ENCODE results near the gene ASCL5. TPM values are rescaled to one million over a fixed set of nuclear protein-coding genes. Genes with fewer than 3 reads are reported as not detected.

ASCL5 gene
- total and polyA plus RNA-seq, 2 of the 13 experiments (the other 11 are each of a cell fraction or from before 2014, with no cell fraction given) = not detected

DNA sequence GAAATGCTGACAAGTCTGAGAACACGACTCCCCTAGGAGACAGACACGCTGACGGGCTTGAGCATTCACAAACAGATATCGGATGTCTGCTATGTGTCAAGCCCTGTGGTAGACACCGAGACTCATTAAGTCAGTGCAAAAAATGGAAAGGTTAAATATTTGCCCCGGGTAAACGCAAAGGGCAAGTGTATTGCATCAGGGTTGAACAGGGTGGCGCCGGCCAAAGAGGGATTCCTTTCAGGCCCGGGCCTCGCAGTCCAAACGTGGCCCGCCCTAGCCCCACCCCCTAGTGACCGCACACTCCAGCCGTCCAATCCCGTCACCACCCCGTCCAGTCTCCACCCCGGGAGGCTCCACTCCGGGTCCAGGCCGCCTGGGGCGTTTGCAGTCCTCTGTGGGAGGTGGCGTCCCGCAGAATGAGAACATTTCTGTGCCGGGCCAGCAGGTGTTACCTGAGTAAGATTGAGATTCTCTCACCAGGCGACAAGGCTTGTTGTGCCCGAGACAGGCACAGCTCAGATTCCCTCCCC, 43.6 kb upstream of the ASCL5 start (continued):
- TF ChIP-seq, protein P1, sequence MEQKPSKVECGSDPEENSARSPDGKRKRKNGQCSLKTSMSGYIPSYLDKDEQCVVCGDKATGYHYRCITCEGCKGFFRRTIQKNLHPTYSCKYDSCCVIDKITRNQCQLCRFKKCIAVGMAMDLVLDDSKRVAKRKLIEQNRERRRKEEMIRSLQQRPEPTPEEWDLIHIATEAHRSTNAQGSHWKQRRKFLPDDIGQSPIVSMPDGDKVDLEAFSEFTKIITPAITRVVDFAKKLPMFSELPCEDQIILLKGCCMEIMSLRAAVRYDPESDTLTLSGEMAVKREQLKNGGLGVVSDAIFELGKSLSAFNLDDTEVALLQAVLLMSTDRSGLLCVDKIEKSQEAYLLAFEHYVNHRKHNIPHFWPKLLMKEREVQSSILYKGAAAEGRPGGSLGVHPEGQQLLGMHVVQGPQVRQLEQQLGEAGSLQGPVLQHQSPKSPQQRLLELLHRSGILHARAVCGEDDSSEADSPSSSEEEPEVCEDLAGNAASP (CRISPR knock-in tag; IDR thresholded peaks at IDR 0.05; ENCODE audit: borderline replicate concordance) = peak; percentile 88
- TF ChIP-seq, protein P2, sequence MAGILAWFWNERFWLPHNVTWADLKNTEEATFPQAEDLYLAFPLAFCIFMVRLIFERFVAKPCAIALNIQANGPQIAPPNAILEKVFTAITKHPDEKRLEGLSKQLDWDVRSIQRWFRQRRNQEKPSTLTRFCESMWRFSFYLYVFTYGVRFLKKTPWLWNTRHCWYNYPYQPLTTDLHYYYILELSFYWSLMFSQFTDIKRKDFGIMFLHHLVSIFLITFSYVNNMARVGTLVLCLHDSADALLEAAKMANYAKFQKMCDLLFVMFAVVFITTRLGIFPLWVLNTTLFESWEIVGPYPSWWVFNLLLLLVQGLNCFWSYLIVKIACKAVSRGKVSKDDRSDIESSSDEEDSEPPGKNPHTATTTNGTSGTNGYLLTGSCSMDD (CRISPR knock-in tag; IDR thresholded peaks at IDR 0.05) = no peak
- peak; percentile 85 for TF ChIP-seq HNF4A (CRISPR knock-in tag; IDR thresholded peaks at IDR 0.05)
- no peak for TF ChIP-seq ZNF570 (CRISPR knock-in tag; IDR thresholded peaks at IDR 0.05; ENCODE audit: borderline replicate concordance)
- TF ChIP-seq HNF4G (IDR thresholded peaks at IDR 0.05; ENCODE audit: borderline replicate concordance, low read depth, low read length) = peak; percentile 76; the same call in 1 of the 2 replicates
- TF ChIP-seq HNF4G (CRISPR knock-in tag; IDR thresholded peaks at IDR 0.05; ENCODE audit: borderline replicate concordance, low read depth) = peak; percentile 86; the same call in 1 of the 2 replicates
- peak; percentile 88 for TF ChIP-seq POLR2AphosphoS5 (IDR thresholded peaks at IDR 0.05; ENCODE audit: low read depth, low read length)
- peak; percentile 49; the same call in 1 of the 2 replicates for TF ChIP-seq ZNF724P (CRISPR knock-in tag; IDR thresholded peaks at IDR 0.05; ENCODE audit: borderline replicate concordance)
- TF ChIP-seq MIER3 (CRISPR knock-in tag; IDR thresholded peaks at IDR 0.05; ENCODE audit: borderline replicate concordance) = peak; percentile 84; the same call in 1 of the 2 replicates
- TF ChIP-seq, protein P3, sequence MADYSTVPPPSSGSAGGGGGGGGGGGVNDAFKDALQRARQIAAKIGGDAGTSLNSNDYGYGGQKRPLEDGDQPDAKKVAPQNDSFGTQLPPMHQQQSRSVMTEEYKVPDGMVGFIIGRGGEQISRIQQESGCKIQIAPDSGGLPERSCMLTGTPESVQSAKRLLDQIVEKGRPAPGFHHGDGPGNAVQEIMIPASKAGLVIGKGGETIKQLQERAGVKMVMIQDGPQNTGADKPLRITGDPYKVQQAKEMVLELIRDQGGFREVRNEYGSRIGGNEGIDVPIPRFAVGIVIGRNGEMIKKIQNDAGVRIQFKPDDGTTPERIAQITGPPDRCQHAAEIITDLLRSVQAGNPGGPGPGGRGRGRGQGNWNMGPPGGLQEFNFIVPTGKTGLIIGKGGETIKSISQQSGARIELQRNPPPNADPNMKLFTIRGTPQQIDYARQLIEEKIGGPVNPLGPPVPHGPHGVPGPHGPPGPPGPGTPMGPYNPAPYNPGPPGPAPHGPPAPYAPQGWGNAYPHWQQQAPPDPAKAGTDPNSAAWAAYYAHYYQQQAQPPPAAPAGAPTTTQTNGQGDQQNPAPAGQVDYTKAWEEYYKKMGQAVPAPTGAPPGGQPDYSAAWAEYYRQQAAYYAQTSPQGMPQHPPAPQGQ (CRISPR knock-in tag; IDR thresholded peaks at IDR 0.05; ENCODE audit: borderline replicate concordance) = no peak
- TF ChIP-seq, protein P4, sequence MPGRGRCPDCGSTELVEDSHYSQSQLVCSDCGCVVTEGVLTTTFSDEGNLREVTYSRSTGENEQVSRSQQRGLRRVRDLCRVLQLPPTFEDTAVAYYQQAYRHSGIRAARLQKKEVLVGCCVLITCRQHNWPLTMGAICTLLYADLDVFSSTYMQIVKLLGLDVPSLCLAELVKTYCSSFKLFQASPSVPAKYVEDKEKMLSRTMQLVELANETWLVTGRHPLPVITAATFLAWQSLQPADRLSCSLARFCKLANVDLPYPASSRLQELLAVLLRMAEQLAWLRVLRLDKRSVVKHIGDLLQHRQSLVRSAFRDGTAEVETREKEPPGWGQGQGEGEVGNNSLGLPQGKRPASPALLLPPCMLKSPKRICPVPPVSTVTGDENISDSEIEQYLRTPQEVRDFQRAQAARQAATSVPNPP (CRISPR knock-in tag; IDR thresholded peaks at IDR 0.05) = 0 out of 2 replicates have a peak, but pooled peaks have one; percentile 47
- TF ChIP-seq SYNCRIP (IDR thresholded peaks at IDR 0.05; ENCODE audit: insufficient read depth, low read depth, low read length) = no peak
- TF ChIP-seq, protein P5, sequence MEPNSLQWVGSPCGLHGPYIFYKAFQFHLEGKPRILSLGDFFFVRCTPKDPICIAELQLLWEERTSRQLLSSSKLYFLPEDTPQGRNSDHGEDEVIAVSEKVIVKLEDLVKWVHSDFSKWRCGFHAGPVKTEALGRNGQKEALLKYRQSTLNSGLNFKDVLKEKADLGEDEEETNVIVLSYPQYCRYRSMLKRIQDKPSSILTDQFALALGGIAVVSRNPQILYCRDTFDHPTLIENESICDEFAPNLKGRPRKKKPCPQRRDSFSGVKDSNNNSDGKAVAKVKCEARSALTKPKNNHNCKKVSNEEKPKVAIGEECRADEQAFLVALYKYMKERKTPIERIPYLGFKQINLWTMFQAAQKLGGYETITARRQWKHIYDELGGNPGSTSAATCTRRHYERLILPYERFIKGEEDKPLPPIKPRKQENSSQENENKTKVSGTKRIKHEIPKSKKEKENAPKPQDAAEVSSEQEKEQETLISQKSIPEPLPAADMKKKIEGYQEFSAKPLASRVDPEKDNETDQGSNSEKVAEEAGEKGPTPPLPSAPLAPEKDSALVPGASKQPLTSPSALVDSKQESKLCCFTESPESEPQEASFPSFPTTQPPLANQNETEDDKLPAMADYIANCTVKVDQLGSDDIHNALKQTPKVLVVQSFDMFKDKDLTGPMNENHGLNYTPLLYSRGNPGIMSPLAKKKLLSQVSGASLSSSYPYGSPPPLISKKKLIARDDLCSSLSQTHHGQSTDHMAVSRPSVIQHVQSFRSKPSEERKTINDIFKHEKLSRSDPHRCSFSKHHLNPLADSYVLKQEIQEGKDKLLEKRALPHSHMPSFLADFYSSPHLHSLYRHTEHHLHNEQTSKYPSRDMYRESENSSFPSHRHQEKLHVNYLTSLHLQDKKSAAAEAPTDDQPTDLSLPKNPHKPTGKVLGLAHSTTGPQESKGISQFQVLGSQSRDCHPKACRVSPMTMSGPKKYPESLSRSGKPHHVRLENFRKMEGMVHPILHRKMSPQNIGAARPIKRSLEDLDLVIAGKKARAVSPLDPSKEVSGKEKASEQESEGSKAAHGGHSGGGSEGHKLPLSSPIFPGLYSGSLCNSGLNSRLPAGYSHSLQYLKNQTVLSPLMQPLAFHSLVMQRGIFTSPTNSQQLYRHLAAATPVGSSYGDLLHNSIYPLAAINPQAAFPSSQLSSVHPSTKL (CRISPR knock-in tag; IDR thresholded peaks at IDR 0.05) = peak; percentile 96
- no peak for TF ChIP-seq PAF1 (CRISPR knock-in tag; IDR thresholded peaks at IDR 0.05)
- TF ChIP-seq ZNF317 (CRISPR knock-in tag; IDR thresholded peaks at IDR 0.05) = no peak; the same call in 1 of the 2 replicates
- TF ChIP-seq ZBTB7B (CRISPR knock-in tag; IDR thresholded peaks at IDR 0.05) = no peak
- peak; percentile 76 for TF ChIP-seq ZMYM2 (CRISPR knock-in tag; IDR thresholded peaks at IDR 0.05)
- no peak for TF ChIP-seq SMC3 (IDR thresholded peaks at IDR 0.05; ENCODE audit: low read length)
- TF ChIP-seq PHF20 (CRISPR knock-in tag; IDR thresholded peaks at IDR 0.05) = no peak
- peak; percentile 79; the same call in 1 of the 2 replicates for TF ChIP-seq SMYD3 (CRISPR knock-in tag; IDR thresholded peaks at IDR 0.05)
- peak; percentile 77 for TF ChIP-seq MYC (CRISPR knock-in tag; IDR thresholded peaks at IDR 0.05; ENCODE audit: borderline replicate concordance)
